Uterus (tissue), 4 donors: ENCODE data around the gene TMEM178B. TPM values are rescaled to one million over a fixed set of nuclear protein-coding genes. Genes with fewer than 3 reads are reported as not detected.
A peak's percentile ranks its signal among the peaks of the same experiment; 100 is the strongest.

ENCODE experiments used
- DNase-seq, 2 donors: peaks; one replicate each; pipeline ENCODE4 v3.0.0-alpha.2; 2019 to 2020
- H3K27ac ChIP-seq, 2 donors: fragments of 200-600 bp; sonication (generic); 1 replicate in 1 of 2; 2 replicates in 1 of 2; pipeline ENCODE4 v1.5.1; 2016 to 2018
- H3K27me3 ChIP-seq, 2 donors: fragments of 200-600 bp; sonication (generic); one replicate each; pipeline ENCODE4 v1.5.1; 2018 to 2019; ENCODE audit warnings: control low read depth in 1 of 2
- H3K36me3 ChIP-seq, 2 donors: fragments of 200-600 bp; sonication (generic); one replicate each; pipeline ENCODE4 v1.5.1; 2019; ENCODE audit warnings: control low read depth in 1 of 2
- H3K4me1 ChIP-seq, 2 donors: fragments of 200-600 bp; sonication (generic); one replicate each; pipeline ENCODE4 v1.5.1; 2018 to 2019; ENCODE audit warnings: control low read depth in 1 of 2
- H3K4me3 ChIP-seq, 2 donors: fragments of 200-600 bp; sonication (generic); 1 replicate in 1 of 2; 2 replicates in 1 of 2; pipeline ENCODE4 v1.5.1; 2018 to 2019; ENCODE audit warnings: mild to moderate bottlenecking in 1 of 2
- H3K9me3 ChIP-seq, 2 donors: fragments of 200-600 bp; sonication (generic); one replicate each; pipeline ENCODE4 v1.5.1; 2019; ENCODE audit warnings: control low read depth in 1 of 2
- CTCF ChIP-seq, 4 experiments: fragments of 200-600 bp in 2 of 4; fragments of 450-650 bp in 2 of 4; sonication (generic) in 2 of 4; IDR thresholded peaks; one replicate each; pipeline ENCODE4 v1.5.1; 2016 to 2019; ENCODE audit warnings: antibody characterized with exemption in 4 of 4, mild to moderate bottlenecking in 2 of 4, moderate library complexity in 1 of 4
- POLR2A ChIP-seq, 2 donors: fragments of 450-650 bp; IDR thresholded peaks; one replicate each; pipeline ENCODE4 v1.6.1; 2016; ENCODE audit warnings: antibody characterized with exemption in 2 of 2, mild to moderate bottlenecking in 1 of 2, moderate library complexity in 1 of 2
- intact Hi-C: fragments of 100-400 bp; cut with DNase I; formaldehyde crosslinking; loops from one replicate; pipeline ENCODE4 v1.15.1; 2023; ENCODE audit warnings: low total_unique reads
- total RNA-seq, 4 donors: library from RNA; depleted of rRNA in 3 of 4; stranded (reverse); fragments of >200 nt in 3 of 4; gene quantifications; one replicate each; pipeline versions ENCODE4 v1.1.0 to v1.2.4, GENCODE V29; 2014 to 2023
- donor health status: DM: yes; HTN: yes; CAD: no.

TMEM178B gene
- total RNA-seq, 4 donors from 2014 or later: 0.76 to 3.0 TPM; not detected in 2

GRCh38 chr7:141455723-141456122 lies 381.9 kb downstream of the TMEM178B start:
- intact Hi-C loops: no loop called here
- DNase-seq: no peak
- H3K9me3 ChIP-seq: no peaks in the 10 kb centered on the region
- H3K36me3 ChIP-seq: no peaks in the 10 kb centered on the region
- no peak for TF ChIP-seq POLR2A (IDR thresholded peaks at IDR 0.05)
- no peak for TF ChIP-seq CTCF (IDR thresholded peaks at IDR 0.05)
- H3K27ac ChIP-seq: no peak overlapping the region
- no peaks in the 10 kb centered on the region for H3K27me3 ChIP-seq
- no peak overlapping the region for H3K4me3 ChIP-seq
- H3K4me1 ChIP-seq: no peaks in the 10 kb centered on the region

DNA sequence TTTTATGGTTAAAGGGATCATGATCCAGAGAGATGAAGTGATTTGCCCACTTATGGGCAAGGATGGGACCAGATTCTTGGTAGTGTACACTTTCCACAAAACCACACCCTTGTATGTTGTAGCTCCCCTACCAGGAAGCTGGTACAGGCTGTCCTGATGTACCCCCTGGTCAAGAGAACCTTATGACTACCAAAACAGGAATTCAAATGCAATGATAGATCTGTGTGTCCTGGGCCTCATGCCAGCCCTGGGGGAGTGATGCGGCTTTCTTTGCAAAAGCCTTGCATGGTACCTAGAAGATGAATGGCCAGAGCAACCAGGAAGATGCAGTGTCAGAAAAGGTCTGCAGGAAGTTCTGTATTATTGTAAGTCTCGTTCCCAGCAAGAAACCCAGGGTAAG lies 382.4 kb downstream of the TMEM178B start:
- Histone ChIP-seq H3K27ac (no peak overlapping the region), H3K36me3 (no peaks in the 10 kb centered on the region), H3K4me1 (no peaks in the 10 kb centered on the region), H3K4me3 (no peak overlapping the region), H3K9me3 (no peaks in the 10 kb centered on the region), H3K27me3 (no peaks in the 10 kb centered on the region)
- TF ChIP-seq POLR2A (IDR thresholded peaks at IDR 0.05) (no peak), CTCF (IDR thresholded peaks at IDR 0.05) (no peak)
- DNase-seq: no peak
- intact Hi-C loops: no loop called here

DNA sequence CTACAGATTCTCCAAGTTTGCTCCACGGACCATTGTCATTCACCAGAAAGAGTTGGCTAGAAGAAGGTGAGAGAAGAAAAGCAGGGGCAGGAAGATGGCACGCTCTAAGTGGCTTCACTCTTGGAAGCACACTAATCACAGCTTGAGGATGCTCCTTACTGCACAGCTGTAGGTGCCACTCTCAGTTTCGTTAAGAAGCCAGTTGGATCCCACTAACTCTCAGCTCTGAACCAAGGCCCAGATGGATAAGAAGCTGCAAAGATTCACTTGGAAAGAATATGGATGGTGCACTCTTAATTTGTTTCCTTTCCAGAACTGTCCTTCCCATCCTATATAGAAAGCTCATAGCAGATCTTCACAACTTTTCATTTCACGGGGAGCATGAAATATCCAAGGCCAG lies 382.8 kb downstream of the TMEM178B start:
- Histone ChIP-seq H3K4me1 (no peaks in the 10 kb centered on the region), H3K9me3 (no peaks in the 10 kb centered on the region), H3K4me3 (no peak overlapping the region), H3K27me3 (no peaks in the 10 kb centered on the region), H3K36me3 (no peaks in the 10 kb centered on the region), H3K27ac (no peak overlapping the region)
- intact Hi-C loops: no loop called here
- no peak for TF ChIP-seq POLR2A (IDR thresholded peaks at IDR 0.05)
- no peak for DNase-seq

DNA sequence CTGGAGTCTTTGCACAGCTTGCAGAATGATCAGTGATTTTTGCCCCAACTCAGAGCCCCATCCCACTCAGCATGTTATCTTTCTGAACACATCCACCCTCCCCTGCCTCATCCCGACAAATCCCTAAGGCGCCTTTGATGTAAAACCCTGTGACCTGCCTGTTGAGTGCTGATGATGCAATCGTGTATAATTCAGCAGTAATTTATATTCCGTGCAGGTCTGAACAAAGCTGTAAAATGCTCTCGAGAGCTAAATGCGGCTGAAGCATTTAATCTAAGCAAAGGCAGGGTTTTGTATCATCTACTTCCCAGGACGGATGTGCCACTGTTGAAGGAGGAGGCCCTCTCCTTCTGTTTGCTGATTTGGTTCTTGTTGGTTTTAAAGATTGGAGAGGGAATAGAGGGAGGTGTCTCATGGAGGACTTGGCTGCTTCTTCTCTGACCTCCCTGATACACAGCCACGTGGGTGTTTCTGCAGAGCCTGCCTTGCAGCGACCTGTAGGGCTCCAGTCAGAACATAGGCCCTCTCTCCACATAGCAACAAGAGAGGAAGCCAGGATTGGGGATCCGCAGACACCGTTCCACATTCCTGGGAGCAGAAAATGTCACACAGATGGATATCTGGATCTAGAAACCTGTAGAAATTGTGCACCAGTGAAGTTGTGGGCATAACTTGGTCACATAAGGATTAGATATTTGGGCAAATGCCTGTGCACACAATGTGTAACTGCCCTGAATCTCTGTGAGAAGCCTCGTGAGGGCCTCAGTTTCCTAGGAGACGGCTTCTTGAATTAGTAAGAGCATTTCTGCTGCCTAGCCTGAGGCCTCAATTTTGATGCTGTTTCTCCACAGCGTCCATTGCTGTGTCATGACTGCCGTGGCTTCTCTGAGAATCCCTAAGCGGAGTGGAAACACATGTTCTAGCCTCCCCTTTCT lies 387.2 kb downstream of the TMEM178B start:
- Histone ChIP-seq H3K9me3 (no peaks in the 10 kb centered on the region), H3K36me3 (no peaks in the 10 kb centered on the region), H3K27ac (peak overlapping the region; percentile 22 to 27), H3K4me3 (no peak overlapping the region), H3K27me3 (no peaks in the 10 kb centered on the region), H3K4me1 (no peaks in the 10 kb centered on the region)
- TF ChIP-seq CTCF (IDR thresholded peaks at IDR 0.05): no peak
- TF ChIP-seq POLR2A (IDR thresholded peaks at IDR 0.05): no peak
- peak; percentile 36 for DNase-seq
- intact Hi-C loops: no loop called here

DNA sequence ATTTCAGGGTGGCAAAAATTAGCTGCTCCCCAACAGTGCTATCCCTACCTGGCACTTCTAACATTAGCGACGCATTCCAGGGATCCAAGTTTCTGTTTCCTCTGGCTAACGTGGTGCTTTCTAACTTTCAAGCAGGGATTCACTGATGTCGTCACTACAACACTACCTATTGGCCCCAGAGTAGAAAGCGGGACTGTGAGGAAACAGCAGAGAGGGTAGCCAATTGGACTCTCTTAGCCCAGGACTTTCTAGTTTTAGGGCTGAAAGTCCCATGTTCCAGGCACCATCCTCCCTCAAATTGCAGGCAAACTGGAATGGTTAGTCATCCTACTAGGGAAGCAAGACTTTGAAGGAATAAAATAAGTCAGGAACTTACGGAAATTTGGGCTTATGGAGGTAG lies 388.1 kb downstream of the TMEM178B start:
- Histone ChIP-seq H3K4me1 (no peaks in the 10 kb centered on the region), H3K36me3 (no peaks in the 10 kb centered on the region), H3K27ac (peak overlapping the region in 1 of 2 donors; percentile 22), H3K9me3 (no peaks in the 10 kb centered on the region), H3K4me3 (no peak overlapping the region), H3K27me3 (no peaks in the 10 kb centered on the region)
- intact Hi-C loops: no loop called here
- TF ChIP-seq CTCF (IDR thresholded peaks at IDR 0.05): no peak
- TF ChIP-seq POLR2A (IDR thresholded peaks at IDR 0.05): no peak
- DNase-seq: no peak
